Panc1 (cell line): ENCODE measurements around the gene TRIM51.

Experiments used
- POLR2AphosphoS5 ChIP-seq: IDR thresholded peaks from 2 replicates; pipeline ENCODE4 v1.6.1; 2012; ENCODE audit warnings: mild to moderate bottlenecking, low read depth, low read length, moderate library complexity
- SIN3A ChIP-seq: IDR thresholded peaks from 2 replicates; pipeline ENCODE4 v1.6.1; 2012; ENCODE audit warnings: low read depth, mild to moderate bottlenecking, low read length, moderate library complexity, borderline replicate concordance; ENCODE audit not compliant: insufficient read depth
- TF ChIP-seq, protein P1 (sequence below): fragments of 450-650 bp; IDR thresholded peaks from 2 replicates; pipeline ENCODE4 v1.5.1; 2017; ENCODE audit warnings: mild to moderate bottlenecking
- TF ChIP-seq, protein P2 (sequence below), 2 experiments: IDR thresholded peaks; 2 replicates each; pipeline ENCODE4 v1.6.1; 2011 to 2012; ENCODE audit warnings: low read depth in 2 of 2, control low read depth in 1 of 2, low read length in 1 of 2, mild to moderate bottlenecking in 1 of 2, moderate library complexity in 1 of 2; ENCODE audit not compliant: insufficient read depth in 1 of 2

GRCh38 chr11:55849037-55849436, 34.1 kb upstream of the TRIM51 start:
- TF ChIP-seq, protein P1, sequence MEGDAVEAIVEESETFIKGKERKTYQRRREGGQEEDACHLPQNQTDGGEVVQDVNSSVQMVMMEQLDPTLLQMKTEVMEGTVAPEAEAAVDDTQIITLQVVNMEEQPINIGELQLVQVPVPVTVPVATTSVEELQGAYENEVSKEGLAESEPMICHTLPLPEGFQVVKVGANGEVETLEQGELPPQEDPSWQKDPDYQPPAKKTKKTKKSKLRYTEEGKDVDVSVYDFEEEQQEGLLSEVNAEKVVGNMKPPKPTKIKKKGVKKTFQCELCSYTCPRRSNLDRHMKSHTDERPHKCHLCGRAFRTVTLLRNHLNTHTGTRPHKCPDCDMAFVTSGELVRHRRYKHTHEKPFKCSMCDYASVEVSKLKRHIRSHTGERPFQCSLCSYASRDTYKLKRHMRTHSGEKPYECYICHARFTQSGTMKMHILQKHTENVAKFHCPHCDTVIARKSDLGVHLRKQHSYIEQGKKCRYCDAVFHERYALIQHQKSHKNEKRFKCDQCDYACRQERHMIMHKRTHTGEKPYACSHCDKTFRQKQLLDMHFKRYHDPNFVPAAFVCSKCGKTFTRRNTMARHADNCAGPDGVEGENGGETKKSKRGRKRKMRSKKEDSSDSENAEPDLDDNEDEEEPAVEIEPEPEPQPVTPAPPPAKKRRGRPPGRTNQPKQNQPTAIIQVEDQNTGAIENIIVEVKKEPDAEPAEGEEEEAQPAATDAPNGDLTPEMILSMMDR = no peak
- TF ChIP-seq, protein P2, sequence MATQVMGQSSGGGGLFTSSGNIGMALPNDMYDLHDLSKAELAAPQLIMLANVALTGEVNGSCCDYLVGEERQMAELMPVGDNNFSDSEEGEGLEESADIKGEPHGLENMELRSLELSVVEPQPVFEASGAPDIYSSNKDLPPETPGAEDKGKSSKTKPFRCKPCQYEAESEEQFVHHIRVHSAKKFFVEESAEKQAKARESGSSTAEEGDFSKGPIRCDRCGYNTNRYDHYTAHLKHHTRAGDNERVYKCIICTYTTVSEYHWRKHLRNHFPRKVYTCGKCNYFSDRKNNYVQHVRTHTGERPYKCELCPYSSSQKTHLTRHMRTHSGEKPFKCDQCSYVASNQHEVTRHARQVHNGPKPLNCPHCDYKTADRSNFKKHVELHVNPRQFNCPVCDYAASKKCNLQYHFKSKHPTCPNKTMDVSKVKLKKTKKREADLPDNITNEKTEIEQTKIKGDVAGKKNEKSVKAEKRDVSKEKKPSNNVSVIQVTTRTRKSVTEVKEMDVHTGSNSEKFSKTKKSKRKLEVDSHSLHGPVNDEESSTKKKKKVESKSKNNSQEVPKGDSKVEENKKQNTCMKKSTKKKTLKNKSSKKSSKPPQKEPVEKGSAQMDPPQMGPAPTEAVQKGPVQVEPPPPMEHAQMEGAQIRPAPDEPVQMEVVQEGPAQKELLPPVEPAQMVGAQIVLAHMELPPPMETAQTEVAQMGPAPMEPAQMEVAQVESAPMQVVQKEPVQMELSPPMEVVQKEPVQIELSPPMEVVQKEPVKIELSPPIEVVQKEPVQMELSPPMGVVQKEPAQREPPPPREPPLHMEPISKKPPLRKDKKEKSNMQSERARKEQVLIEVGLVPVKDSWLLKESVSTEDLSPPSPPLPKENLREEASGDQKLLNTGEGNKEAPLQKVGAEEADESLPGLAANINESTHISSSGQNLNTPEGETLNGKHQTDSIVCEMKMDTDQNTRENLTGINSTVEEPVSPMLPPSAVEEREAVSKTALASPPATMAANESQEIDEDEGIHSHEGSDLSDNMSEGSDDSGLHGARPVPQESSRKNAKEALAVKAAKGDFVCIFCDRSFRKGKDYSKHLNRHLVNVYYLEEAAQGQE (IDR thresholded peaks at IDR 0.05; ENCODE audit: insufficient read depth in 1 of 2, low read depth in 2 of 2, low read length in 1 of 2) = no peak
- TF ChIP-seq POLR2AphosphoS5 (no peak), SIN3A (no peak)
